GM13977 (cell line): ENCODE results near the gene HBD.

Experiments
- DNase-seq: peaks from one replicate; pipeline ENCODE4 v3.0.0; 2012; ENCODE audit warnings: low spot score
- in situ Hi-C: fragments of 300-500 bp; cut with MboI; formaldehyde crosslinking; loops from one replicate; pipeline ENCODE4 v1.12.0; 2022; ENCODE audit warnings: low sequenced_read_pairs, low pct_unique_long_range_greater_than_20kb, mixed read lengths, inconsistent platforms; ENCODE audit not compliant: unreplicated experiment
- TF ChIP-seq, protein P1 (sequence below): IDR thresholded peaks from 2 replicates; pipeline ENCODE4 v1.5.1; 2012; ENCODE audit warnings: mild to moderate bottlenecking, control low read depth; ENCODE audit not compliant: insufficient read depth; ENCODE audit errors: extremely low read depth, missing control alignments

The HBD gene

DNA sequence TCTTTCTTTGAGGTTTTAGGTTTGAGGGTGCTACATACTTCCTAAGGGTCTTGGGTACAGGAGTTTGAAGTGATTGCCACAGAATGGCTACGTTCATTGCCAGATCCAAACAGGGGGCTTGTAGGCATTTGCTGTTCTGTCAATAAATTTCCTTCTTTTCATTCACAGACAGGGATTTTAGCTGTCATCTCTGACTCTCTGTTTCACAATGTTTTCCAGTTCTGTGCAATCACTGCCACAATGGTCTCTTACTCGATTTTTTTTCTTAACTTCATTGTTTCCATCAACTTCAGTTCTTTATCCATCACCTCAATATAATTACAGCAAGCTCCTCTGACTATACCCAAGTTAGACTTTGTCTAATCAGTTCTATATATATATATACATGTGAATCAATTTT is 6.2 kb upstream of the HBD start:
- in situ Hi-C loops, result no loop called here
- TF ChIP-seq, protein P1, sequence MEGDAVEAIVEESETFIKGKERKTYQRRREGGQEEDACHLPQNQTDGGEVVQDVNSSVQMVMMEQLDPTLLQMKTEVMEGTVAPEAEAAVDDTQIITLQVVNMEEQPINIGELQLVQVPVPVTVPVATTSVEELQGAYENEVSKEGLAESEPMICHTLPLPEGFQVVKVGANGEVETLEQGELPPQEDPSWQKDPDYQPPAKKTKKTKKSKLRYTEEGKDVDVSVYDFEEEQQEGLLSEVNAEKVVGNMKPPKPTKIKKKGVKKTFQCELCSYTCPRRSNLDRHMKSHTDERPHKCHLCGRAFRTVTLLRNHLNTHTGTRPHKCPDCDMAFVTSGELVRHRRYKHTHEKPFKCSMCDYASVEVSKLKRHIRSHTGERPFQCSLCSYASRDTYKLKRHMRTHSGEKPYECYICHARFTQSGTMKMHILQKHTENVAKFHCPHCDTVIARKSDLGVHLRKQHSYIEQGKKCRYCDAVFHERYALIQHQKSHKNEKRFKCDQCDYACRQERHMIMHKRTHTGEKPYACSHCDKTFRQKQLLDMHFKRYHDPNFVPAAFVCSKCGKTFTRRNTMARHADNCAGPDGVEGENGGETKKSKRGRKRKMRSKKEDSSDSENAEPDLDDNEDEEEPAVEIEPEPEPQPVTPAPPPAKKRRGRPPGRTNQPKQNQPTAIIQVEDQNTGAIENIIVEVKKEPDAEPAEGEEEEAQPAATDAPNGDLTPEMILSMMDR, result no peak
- no peak for DNase-seq

DNA sequence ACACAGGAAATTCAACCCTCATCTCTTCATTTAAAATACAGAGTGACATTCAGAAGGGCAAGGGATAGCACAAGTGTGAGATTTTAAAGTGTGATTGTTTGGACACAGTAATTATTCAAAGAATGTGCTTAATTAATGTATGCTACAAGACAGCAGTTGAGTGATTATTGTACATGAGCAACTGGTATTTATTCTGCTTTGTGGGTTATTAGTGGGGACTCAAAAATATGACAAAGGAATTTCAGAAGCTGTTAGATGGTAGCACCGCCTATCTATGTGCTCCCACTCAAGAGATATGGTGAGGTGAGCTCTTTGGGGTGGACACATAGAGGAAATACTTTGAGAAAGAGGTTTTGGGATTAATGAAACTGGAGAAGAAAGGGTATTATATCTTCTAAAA is 5.8 kb upstream of the HBD start:
- in situ Hi-C loops, result no loop called here
- DNase-seq, result no peak
- TF ChIP-seq, protein P1, result no peak

DNA sequence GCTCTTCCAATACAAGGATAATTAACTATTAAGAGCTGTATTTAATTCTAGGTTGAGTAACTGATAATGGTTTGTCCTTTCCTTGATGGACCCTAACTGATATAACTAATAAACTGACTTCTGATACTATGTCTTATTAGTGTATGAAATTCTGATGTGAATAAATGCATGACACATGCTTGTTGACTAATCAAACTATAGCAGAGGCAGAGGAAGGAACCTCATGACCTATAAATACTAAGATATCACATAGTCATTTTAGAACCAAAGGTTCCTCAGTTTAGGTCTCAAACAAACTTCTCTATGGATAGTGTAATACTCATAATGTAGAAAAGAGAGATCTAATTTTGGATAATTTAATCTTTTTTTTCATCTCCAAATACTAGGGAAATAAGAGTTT is 4.8 kb upstream of the HBD start:
- in situ Hi-C loops, result no loop called here
- DNase-seq, result no peak
- TF ChIP-seq, protein P1, result no peak

DNA sequence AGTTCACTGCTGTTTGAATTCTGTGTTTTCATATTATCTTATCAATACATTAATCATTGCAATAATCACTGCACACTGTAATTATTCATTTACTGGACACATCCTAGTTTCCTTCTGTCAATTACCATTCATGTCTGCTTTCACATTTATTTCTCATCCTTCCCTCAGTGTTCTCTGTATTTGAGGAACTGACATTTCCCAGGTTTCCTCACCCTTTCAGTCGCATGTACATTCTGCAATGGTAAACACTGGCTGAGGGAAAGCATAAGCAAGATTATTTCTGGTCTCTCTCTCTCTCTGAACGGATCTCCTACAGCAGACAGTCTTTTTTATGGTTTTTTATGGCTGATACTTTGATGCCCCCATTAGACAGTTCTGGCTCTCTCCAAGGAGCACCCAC is 4.2 kb upstream of the HBD start:
- DNase-seq, result no peak
- in situ Hi-C loops, result no loop called here
- TF ChIP-seq, protein P1, result no peak

DNA sequence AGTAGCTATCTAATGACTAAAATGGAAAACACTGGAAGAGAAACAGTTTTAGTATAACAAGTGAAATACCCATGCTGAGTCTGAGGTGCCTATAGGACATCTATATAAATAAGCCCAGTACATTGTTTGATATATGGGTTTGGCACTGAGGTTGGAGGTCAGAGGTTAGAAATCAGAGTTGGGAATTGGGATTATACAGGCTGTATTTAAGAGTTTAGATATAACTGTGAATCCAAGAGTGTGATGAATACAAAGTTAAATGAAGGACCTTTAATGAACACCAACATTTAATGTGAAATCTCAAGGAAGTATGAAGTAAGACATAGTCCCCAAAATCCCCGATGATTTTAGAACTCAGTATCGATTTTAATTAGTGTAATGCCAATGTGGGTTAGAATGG is 3.1 kb upstream of the HBD start:
- TF ChIP-seq, protein P1, result no peak
- DNase-seq, result no peak
- in situ Hi-C loops, result no loop called here

DNA sequence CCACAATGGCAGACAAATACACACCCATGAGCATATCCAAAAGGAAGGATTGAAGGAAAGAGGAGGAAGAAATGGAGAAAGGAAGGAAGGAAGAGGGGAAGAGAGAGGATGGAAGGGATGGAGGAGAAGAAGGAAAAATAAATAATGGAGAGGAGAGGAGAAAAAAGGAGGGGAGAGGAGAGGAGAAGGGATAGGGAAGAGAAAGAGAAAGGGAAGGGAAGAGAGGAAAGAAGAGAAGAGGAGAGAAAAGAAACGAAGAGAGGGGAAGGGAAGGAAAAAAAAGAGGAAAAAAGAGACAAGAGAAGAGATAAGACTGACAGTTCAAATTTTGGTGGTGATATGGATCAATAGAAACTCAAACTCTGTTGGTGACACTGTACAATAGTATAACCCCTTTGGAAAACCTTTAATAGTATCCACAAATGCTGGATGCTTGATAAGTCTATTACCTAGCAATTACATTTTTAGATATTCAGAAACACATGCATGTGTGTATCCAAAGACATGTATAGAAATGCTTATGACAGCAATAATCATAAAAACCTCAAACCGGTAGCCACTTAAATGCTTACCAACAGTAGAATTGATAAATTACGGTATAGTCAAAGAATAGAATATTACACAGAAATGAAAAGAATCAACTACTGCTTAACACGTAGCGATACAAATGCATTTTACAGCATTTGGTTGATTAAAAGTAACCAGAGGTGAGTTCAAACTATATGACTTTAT is 1.2 kb upstream of the HBD start:
- DNase-seq, result no peak
- TF ChIP-seq, protein P1, result no peak
- in situ Hi-C loops, result no loop called here
